ENCODE data around the gene DIDO1. TPM values are rescaled to one million over a fixed set of nuclear protein-coding genes. Genes with fewer than 3 reads are reported as not detected.

The DIDO1 gene
- total and polyA plus RNA-seq, 2 donors (not counting 1 experiment from before 2014, with no cell fraction given): 57.6 to 124 TPM

- Histone ChIP-seq H3K79me2 (ENCODE audit: control insufficient read depth, insufficient read depth, low read length) (peaks cover 92% of the 10 kb centered on the region), H3K27me3 (replicated peaks in 1 of 4; ENCODE audit: control extremely low read depth in 1 of 4, control insufficient read depth in 3 of 4, insufficient read depth in 4 of 4, low read length in 3 of 4) (no peaks in the 10 kb centered on the region), H4K20me1 (ENCODE audit: control insufficient read depth, insufficient read depth, low read length, poor library complexity, severe bottlenecking) (peaks cover 62% of the 10 kb centered on the region), H3K4me3 (ENCODE audit: control extremely low read depth in 1 of 5, extremely low read depth in 1 of 5, insufficient read depth in 1 of 5, low read depth in 2 of 5, low read length in 4 of 5) (peak overlapping the region; percentile 86 to 99 (median 96)), H2AFZ (ENCODE audit: insufficient read depth, low read depth, low read length, poor library complexity, severe bottlenecking) (peak overlapping the region; percentile 72), H3K27ac (ENCODE audit: low read length in 2 of 2) (peak overlapping the region; percentile 79 to 92), H3K36me3 (replicated peaks in 1 of 2; ENCODE audit: control extremely low read depth in 1 of 2, control insufficient read depth in 1 of 2, extremely low read depth in 1 of 2, insufficient read depth in 2 of 2, low read length in 1 of 2) (no peaks in the 10 kb centered on the region), H3K9me3 (ENCODE audit: control extremely low read depth in 1 of 3, control insufficient read depth in 2 of 3, insufficient read depth in 1 of 3, low read length in 2 of 3) (no peaks in the 10 kb centered on the region), H3K9ac (ENCODE audit: low read length) (peak overlapping the region; percentile 95), H3K4me2 (replicated peaks; ENCODE audit: low read depth, low read length, poor library complexity, severe bottlenecking) (peak overlapping the region; percentile 93), H3K4me1 (ENCODE audit: control insufficient read depth in 2 of 2, insufficient read depth in 2 of 2, low read length in 2 of 2) (peaks cover 61 to 74% of the 10 kb centered on the region in 2 donors)
- H3K27me3 Mint-ChIP-seq: no peaks in the 10 kb centered on the region
- WGBS (ENCODE audit: insufficient coverage): under 1% methylated on average over 61 of the region's 63 CpGs
- ATAC-seq (ENCODE audit: low read depth) (peak; percentile 19), DNase-seq (peak; percentile 77)
- peaks cover 75% of the 10 kb centered on the region for H3K4me1 Mint-ChIP-seq
- ChIA-PET CTCF (interaction anchor here (1.0 to 1.2 kb wide), 3 partner anchors 13 to 53 kb away, joined by 3 to 4 read pairs (median 3); no protein-coding TSS in a partner anchor), POLR2A (interaction anchor here (0.5 to 3.1 kb wide), 4 partner anchors 9 to 101 kb away, joined by 3 to 24 read pairs (median 10); partner anchors contain the start of genes GID8 and SLC17A9)
- no peak for TF ChIP-seq CTCF (IDR thresholded peaks at IDR 0.05)
- H3K9me3 Mint-ChIP-seq (ENCODE audit: insufficient read depth): no peaks in the 10 kb centered on the region
- peak overlapping the region; percentile 94 for H3K27ac Mint-ChIP-seq
- peak overlapping the region; percentile 88 for H3K4me3 Mint-ChIP-seq
- intact Hi-C loops (cut with micrococcal nuclease): loop anchor here (1.0 to 5.0 kb wide), 5 partner anchors 12 to 292 kb away; partner anchors contain the start of genes TCFL5 and YTHDF1
These were observed 681 bp downstream of the DIDO1 start for GRCh38 chr20:62925420-62926228.

- Mint-ChIP-seq H3K4me3 (peak overlapping the region; percentile 88), H3K27me3 (no peaks in the 10 kb centered on the region), H3K9me3 (ENCODE audit: insufficient read depth) (no peaks in the 10 kb centered on the region), H3K4me1 (peaks cover 75% of the 10 kb centered on the region), H3K27ac (peak overlapping the region; percentile 94)
- H3K4me1 ChIP-seq (ENCODE audit: control insufficient read depth in 2 of 2, insufficient read depth in 2 of 2, low read length in 2 of 2): peaks cover 67 to 78% of the 10 kb centered on the region in 2 donors
- peak overlapping the region; percentile 93 for H3K4me2 ChIP-seq (replicated peaks; ENCODE audit: low read depth, low read length, poor library complexity, severe bottlenecking)
- peak overlapping the region; percentile 86 to 99 (median 96) for H3K4me3 ChIP-seq (ENCODE audit: control extremely low read depth in 1 of 5, extremely low read depth in 1 of 5, insufficient read depth in 1 of 5, low read depth in 2 of 5, low read length in 4 of 5)
- H3K79me2 ChIP-seq (ENCODE audit: control insufficient read depth, insufficient read depth, low read length): peaks cover 92% of the 10 kb centered on the region
- ChIA-PET POLR2A (interaction anchor here (3.1 kb wide), 1 partner anchor 29 kb away, joined by 15 read pairs; the partner anchor contains the start of gene SLC17A9), CTCF (interaction anchor here (1.0 to 1.2 kb wide), 2 partner anchors 13 to 53 kb away, joined by 3 to 4 read pairs; no protein-coding TSS in a partner anchor)
- H2AFZ ChIP-seq (ENCODE audit: insufficient read depth, low read depth, low read length, poor library complexity, severe bottlenecking): peak overlapping the region; percentile 72
- H3K27ac ChIP-seq (ENCODE audit: low read length in 2 of 2): peak overlapping the region; percentile 79 to 92
- no peaks in the 10 kb centered on the region for H3K9me3 ChIP-seq (ENCODE audit: control extremely low read depth in 1 of 3, control insufficient read depth in 2 of 3, insufficient read depth in 1 of 3, low read length in 2 of 3)
- no peak for DNase-seq
- TF ChIP-seq EZH2 (IDR thresholded peaks at IDR 0.05; ENCODE audit: borderline replicate concordance, insufficient read depth, low read depth, low read length, poor library complexity, severe bottlenecking) (no peak), CTCF (IDR thresholded peaks at IDR 0.05) (no peak)
- H4K20me1 ChIP-seq (ENCODE audit: control insufficient read depth, insufficient read depth, low read length, poor library complexity, severe bottlenecking): peaks cover 68% of the 10 kb centered on the region
- H3K36me3 ChIP-seq (replicated peaks in 1 of 2; ENCODE audit: control extremely low read depth in 1 of 2, control insufficient read depth in 1 of 2, extremely low read depth in 1 of 2, insufficient read depth in 2 of 2, low read length in 1 of 2): no peaks in the 10 kb centered on the region
- H3K9ac ChIP-seq (ENCODE audit: low read length): peak overlapping the region; percentile 95
- intact Hi-C loops (cut with micrococcal nuclease): loop anchor here (5.0 kb wide), 2 partner anchors 63 to 292 kb away; partner anchors contain the start of genes TCFL5 and YTHDF1
- H3K27me3 ChIP-seq (replicated peaks in 1 of 4; ENCODE audit: control extremely low read depth in 1 of 4, control insufficient read depth in 3 of 4, insufficient read depth in 4 of 4, low read length in 3 of 4): no peaks in the 10 kb centered on the region
- ATAC-seq (ENCODE audit: low read depth): no peak
- 17% methylated on average over 1 of the region's 4 CpGs for WGBS (ENCODE audit: insufficient coverage)
These were observed 1.3 kb downstream of the DIDO1 start for GRCh38 chr20:62925076-62925419.

Data from B cell (primary cell).